ENCODE data around the gene MCRIP2. TPM values are rescaled to one million over a fixed set of nuclear protein-coding genes. Genes with fewer than 3 reads are reported as not detected.

Gene MCRIP2
- total and polyA plus RNA-seq, 5 donors from 2014 or later = 10.5 to 23.1 (median 18.2) TPM

DNA sequence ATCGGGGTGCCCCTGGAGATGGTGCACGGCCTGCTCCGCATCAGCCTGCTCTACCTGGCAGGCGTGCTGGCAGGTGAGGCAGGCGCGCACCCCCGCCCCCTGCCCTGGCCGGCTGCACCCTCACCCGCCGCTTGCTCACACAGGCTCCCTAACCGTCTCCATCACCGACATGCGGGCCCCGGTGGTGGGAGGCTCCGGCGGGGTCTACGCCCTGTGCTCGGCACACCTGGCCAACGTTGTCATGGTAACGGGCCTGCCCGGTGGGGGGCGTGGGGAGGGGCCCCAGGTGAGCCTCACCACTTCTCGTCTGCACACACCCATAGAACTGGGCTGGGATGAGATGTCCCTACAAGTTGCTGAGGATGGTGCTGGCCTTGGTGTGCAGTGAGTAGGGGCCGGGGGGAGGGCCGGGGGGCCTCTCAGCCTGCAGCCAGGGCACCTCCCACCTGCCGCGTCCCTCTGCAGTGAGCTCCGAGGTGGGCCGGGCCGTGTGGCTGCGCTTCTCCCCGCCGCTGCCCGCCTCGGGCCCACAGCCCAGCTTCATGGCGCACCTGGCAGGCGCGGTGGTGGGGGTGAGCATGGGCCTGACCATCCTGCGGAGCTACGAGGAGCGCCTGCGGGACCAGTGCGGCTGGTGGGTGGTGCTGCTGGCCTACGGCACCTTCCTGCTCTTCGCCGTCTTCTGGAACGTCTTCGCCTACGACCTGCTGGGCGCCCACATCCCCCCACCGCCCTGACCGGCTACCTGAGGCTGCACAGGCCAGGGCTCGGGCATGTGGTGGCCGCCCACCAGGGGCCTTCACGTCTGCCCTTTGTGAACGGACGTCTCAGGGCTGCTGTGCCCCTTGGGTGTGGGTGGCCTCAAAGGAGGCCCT lies 35.9 kb downstream of the MCRIP2 start:
- H3K27ac ChIP-seq (ENCODE audit: insufficient read depth, low read length, poor library complexity, severe bottlenecking) = no peak overlapping the region
- peak overlapping the region in 2 of 4 donors; percentile 29 to 43 for H3K4me3 Mint-ChIP-seq
- no peak overlapping the region for H3K27ac Mint-ChIP-seq
- H3K27me3 ChIP-seq (ENCODE audit: control insufficient read depth, insufficient read depth, low read length) = no peaks in the 10 kb centered on the region
- no peak for ATAC-seq (ENCODE audit: low read depth in 2 of 2)
- DNase-seq = no peak
- H3K27me3 Mint-ChIP-seq = no peaks in the 10 kb centered on the region
- no peak overlapping the region for H3K4me3 ChIP-seq (ENCODE audit: low read depth, low read length)
- no peaks in the 10 kb centered on the region for H3K9me3 Mint-ChIP-seq
- peaks cover 34% of the 10 kb centered on the region for H3K4me1 ChIP-seq (ENCODE audit: control insufficient read depth, insufficient read depth, low read length, poor library complexity, severe bottlenecking)
- H3K9me3 ChIP-seq (ENCODE audit: control insufficient read depth in 2 of 2, low read length in 2 of 2) = no peaks in the 10 kb centered on the region
- H3K4me1 Mint-ChIP-seq = peaks cover 0 to 32% (median 4%) of the 10 kb centered on the region in 4 donors
- peaks cover 12% of the 10 kb centered on the region for H3K36me3 ChIP-seq (ENCODE audit: control insufficient read depth, insufficient read depth, low read length)
- H3K36me3 Mint-ChIP-seq = peaks cover 2% of the 10 kb centered on the region

DNA sequence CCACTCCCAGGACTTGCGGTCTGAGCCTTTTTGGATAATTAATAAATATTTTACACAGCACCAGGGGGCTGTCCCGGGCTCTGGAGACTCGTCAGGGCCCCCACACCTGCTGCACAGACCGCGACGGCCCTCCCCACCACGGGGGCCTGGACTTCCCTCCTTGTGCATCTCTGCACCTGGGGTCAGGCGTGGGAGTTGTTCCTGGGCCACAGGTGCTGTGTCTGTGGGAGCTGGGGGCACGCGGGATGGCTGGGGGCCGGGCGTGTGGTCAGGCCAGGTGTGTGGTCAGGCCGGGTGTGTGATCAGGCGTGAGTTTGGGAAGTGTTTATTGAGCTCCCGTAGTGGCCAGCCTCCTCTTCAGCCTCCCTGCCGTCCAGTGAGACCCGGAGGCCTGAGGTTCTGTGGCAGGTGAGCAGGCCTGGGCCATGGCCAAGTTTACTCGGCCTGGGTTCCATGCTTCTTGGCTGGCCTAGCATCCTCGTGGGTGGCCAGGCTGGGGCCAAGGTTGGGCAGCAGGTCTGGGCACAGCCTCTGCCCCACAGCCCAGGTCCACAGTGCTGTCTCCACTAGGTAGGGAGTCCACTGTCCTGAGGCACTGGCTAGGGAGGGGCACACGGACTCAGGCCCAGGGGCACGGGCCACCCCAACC lies 36.7 kb downstream of the MCRIP2 start:
- ATAC-seq (ENCODE audit: low read depth in 2 of 2) = no peak
- no peak overlapping the region for H3K27ac Mint-ChIP-seq
- no peaks in the 10 kb centered on the region for H3K27me3 ChIP-seq (ENCODE audit: control insufficient read depth, insufficient read depth, low read length)
- H3K36me3 ChIP-seq (ENCODE audit: control insufficient read depth, insufficient read depth, low read length) = peaks cover 9% of the 10 kb centered on the region
- peaks cover 38% of the 10 kb centered on the region for H3K4me1 ChIP-seq (ENCODE audit: control insufficient read depth, insufficient read depth, low read length, poor library complexity, severe bottlenecking)
- no peak for DNase-seq
- H3K27ac ChIP-seq (ENCODE audit: insufficient read depth, low read length, poor library complexity, severe bottlenecking) = no peak overlapping the region
- H3K4me3 ChIP-seq (ENCODE audit: low read depth, low read length) = no peak overlapping the region
- H3K9me3 Mint-ChIP-seq = no peaks in the 10 kb centered on the region
- peak overlapping the region in 2 of 4 donors; percentile 85 to 93 for H3K4me3 Mint-ChIP-seq
- peaks cover 3% of the 10 kb centered on the region for H3K36me3 Mint-ChIP-seq
- peaks cover 0 to 39% (median 5%) of the 10 kb centered on the region in 4 donors for H3K4me1 Mint-ChIP-seq
- H3K9me3 ChIP-seq (ENCODE audit: control insufficient read depth in 2 of 2, low read length in 2 of 2) = no peaks in the 10 kb centered on the region
- no peaks in the 10 kb centered on the region for H3K27me3 Mint-ChIP-seq

DNA sequence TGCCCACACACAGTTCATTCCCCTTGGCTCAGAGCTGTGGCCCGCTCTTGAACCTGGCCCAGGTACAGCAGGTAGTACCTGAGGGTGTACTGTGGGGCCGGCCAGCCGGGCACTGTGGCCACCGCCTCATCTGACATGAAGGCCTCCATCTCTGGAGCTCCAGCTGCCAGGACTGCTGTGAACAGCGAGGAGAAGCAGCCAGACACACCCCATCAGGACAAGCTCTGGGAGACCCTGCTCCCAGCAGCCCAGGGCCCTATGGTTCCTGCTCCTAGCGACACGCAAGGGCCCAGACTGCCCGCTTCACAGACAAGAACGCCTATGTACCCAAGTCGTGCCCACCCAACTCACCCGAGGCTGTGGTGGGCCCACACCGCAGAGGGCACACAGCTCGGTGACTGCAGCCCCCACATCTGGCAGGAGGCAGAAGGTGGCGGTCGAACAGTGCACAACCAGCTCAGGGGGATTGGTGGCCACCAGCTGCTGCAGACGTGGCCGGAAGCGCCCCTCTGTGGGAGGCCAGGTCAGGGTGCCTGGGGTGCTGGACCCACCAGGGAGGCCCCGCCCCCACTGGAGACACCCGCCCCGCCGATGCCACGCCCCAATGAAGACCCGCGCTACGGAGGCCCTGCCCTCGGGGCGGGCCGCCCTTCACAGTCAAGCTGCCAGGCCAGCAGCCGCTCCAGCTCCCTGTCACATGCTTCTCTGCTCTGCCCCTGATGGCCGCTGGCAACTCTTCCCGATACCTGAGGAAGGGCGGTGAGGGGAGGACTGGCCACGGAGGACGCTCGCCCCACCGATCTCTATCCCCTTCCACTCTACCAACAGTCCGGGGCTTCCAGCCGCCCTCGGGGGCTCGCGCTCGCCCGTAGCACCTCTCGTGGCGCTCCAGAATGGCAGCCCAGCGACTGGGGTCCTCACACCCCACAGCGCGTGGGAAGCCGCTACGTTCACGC lies 37.5 kb downstream of the MCRIP2 start:
- Mint-ChIP-seq H3K27me3 (no peaks in the 10 kb centered on the region), H3K9me3 (no peaks in the 10 kb centered on the region), H3K4me3 (peak overlapping the region; percentile 84 to 93 (median 85)), H3K27ac (peak overlapping the region in 1 of 3 donors; percentile 88), H3K36me3 (peaks cover 3% of the 10 kb centered on the region), H3K4me1 (peaks cover 0 to 42% (median 5%) of the 10 kb centered on the region in 4 donors)
- H3K4me3 ChIP-seq (ENCODE audit: low read depth, low read length) = no peak overlapping the region
- ATAC-seq (ENCODE audit: low read depth in 2 of 2) (no peak), DNase-seq (peak in 2 of 3 donors; percentile 46 to 57)
- peaks cover 9% of the 10 kb centered on the region for H3K36me3 ChIP-seq (ENCODE audit: control insufficient read depth, insufficient read depth, low read length)
- peak overlapping the region; percentile 69 for H3K27ac ChIP-seq (ENCODE audit: insufficient read depth, low read length, poor library complexity, severe bottlenecking)
- H3K9me3 ChIP-seq (ENCODE audit: control insufficient read depth in 2 of 2, low read length in 2 of 2) = no peaks in the 10 kb centered on the region
- peaks cover 44% of the 10 kb centered on the region for H3K4me1 ChIP-seq (ENCODE audit: control insufficient read depth, insufficient read depth, low read length, poor library complexity, severe bottlenecking)
- no peaks in the 10 kb centered on the region for H3K27me3 ChIP-seq (ENCODE audit: control insufficient read depth, insufficient read depth, low read length)

DNA sequence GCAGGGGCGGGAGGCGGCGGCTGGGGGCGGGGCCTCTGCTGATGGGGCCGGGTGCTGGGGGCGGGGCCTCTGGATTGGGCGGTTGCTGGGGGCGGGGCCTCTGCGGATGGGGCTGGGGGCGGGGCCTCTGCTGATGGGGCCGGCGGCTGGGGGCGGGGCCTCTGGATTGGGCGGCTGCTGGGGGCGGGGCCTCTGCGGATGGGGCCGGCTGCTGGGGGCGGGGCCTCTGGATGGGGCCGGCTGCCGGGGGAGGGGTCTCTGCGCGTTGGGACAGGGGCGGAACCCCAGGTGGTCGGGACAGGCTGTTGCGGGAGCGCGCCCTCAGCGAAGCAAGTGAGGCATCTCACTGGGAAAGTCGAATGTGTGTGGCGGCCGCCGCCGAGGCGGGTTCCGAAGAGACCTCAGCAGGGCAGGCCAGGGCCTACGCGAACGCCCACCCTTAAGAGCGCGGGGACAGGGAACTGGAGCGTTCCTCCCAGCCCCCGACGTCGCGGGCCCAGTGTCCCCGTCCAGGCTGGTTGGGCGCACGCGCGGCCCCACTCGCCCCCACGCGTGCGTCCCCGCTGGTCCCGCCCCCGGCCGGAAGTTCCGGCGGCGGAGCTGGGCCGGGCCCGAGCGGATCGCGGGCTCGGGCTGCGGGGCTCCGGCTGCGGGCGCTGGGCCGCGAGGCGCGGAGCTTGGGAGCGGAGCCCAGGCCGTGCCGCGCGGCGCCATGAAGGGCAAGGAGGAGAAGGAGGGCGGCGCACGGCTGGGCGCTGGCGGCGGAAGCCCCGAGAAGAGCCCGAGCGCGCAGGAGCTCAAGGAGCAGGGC lies 38.4 kb downstream of the MCRIP2 start, which contains the start of gene STUB1:
Gene STUB1, plus strand, starts transcription at position 597 of the 811 bp plus-strand sequence. Its CDS starts 116 bp downstream, at position 713.
- H3K27me3 ChIP-seq (ENCODE audit: control insufficient read depth, insufficient read depth, low read length) = no peaks in the 10 kb centered on the region
- H3K4me3 Mint-ChIP-seq = peak within 1 kb of the TSS; percentile 83 to 93 (median 88)
- peaks cover 47% of the 10 kb centered on the region for H3K4me1 ChIP-seq (ENCODE audit: control insufficient read depth, insufficient read depth, low read length, poor library complexity, severe bottlenecking)
- H3K9me3 ChIP-seq (ENCODE audit: control insufficient read depth in 2 of 2, low read length in 2 of 2) = no peaks in the 10 kb centered on the region
- peaks cover 9% of the 10 kb centered on the region for H3K36me3 ChIP-seq (ENCODE audit: control insufficient read depth, insufficient read depth, low read length)
- H3K9me3 Mint-ChIP-seq = no peaks in the 10 kb centered on the region
- peak; percentile 81 to 84 (median 81) for DNase-seq
- peak; percentile 41 to 42 for ATAC-seq (ENCODE audit: low read depth in 2 of 2)
- H3K4me1 Mint-ChIP-seq = peaks cover 0 to 41% (median 5%) of the 10 kb centered on the region in 4 donors
- H3K36me3 Mint-ChIP-seq = peaks cover 3% of the 10 kb centered on the region
- H3K27me3 Mint-ChIP-seq = no peaks in the 10 kb centered on the region
- H3K4me3 ChIP-seq (ENCODE audit: low read depth, low read length) = peak within 1 kb of the TSS; percentile 58
- H3K27ac Mint-ChIP-seq = peak within 1 kb of the TSS in 2 of 3 donors; percentile 71 to 73
- peak within 1 kb of the TSS; percentile 81 for H3K27ac ChIP-seq (ENCODE audit: insufficient read depth, low read length, poor library complexity, severe bottlenecking)

DNA sequence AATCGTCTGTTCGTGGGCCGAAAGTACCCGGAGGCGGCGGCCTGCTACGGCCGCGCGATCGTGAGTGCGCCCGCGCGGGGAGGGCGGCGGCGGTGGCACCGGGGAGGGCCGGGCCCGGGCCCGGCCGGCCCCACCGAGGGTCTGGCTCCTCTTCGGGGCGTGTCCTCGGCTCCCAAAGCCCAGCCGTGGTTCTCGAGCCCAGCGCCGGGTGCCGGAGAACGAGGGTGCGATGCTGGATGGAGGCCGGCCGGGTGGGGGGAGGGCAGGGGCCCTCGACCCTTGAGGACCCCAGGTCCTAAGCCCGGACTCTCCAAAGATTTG lies 39.0 kb downstream of the MCRIP2 start:
- peaks cover 0 to 38% (median 5%) of the 10 kb centered on the region in 4 donors for H3K4me1 Mint-ChIP-seq
- H3K4me1 ChIP-seq (ENCODE audit: control insufficient read depth, insufficient read depth, low read length, poor library complexity, severe bottlenecking) = peaks cover 44% of the 10 kb centered on the region
- no peaks in the 10 kb centered on the region for H3K9me3 ChIP-seq (ENCODE audit: control insufficient read depth in 2 of 2, low read length in 2 of 2)
- H3K27me3 ChIP-seq (ENCODE audit: control insufficient read depth, insufficient read depth, low read length) = no peaks in the 10 kb centered on the region
- H3K27ac Mint-ChIP-seq = no peak overlapping the region
- no peaks in the 10 kb centered on the region for H3K27me3 Mint-ChIP-seq
- H3K27ac ChIP-seq (ENCODE audit: insufficient read depth, low read length, poor library complexity, severe bottlenecking) = peak overlapping the region; percentile 81
- peaks cover 9% of the 10 kb centered on the region for H3K36me3 ChIP-seq (ENCODE audit: control insufficient read depth, insufficient read depth, low read length)
- ATAC-seq (ENCODE audit: low read depth in 2 of 2) (no peak), DNase-seq (no peak)
- H3K9me3 Mint-ChIP-seq = no peaks in the 10 kb centered on the region
- peaks cover 3% of the 10 kb centered on the region for H3K36me3 Mint-ChIP-seq
- H3K4me3 Mint-ChIP-seq = peak overlapping the region; percentile 76 to 86 (median 76)
- H3K4me3 ChIP-seq (ENCODE audit: low read depth, low read length) = peak overlapping the region; percentile 58

DNA sequence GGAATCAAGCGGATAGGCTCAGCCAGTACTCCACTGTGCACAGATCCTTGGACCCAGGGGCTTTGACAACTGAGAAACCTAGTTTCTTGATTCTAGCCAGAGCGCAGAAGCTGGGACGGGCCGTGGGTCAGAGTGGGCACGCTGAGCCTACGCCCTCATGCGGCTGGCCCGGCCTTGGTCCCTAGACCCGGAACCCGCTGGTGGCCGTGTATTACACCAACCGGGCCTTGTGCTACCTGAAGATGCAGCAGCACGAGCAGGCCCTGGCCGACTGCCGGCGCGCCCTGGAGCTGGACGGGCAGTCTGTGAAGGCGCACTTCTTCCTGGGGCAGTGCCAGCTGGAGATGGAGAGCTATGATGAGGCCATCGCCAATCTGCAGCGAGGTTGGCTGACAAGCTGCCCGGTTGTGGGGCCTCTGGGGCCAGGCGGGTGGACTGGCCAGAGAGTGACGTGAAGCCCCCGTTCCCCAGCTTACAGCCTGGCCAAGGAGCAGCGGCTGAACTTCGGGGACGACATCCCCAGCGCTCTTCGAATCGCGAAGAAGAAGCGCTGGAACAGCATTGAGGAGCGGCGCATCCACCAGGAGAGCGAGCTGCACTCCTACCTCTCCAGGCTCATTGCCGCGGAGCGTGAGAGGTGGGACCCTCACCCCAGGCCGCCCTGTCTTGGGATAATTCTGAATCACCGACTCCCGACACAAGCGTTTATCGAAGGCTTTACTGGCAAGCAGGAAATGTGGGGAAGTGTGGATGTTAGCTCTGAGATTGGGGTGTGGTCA lies 39.5 kb downstream of the MCRIP2 start:
- Histone ChIP-seq H3K4me1 (ENCODE audit: control insufficient read depth, insufficient read depth, low read length, poor library complexity, severe bottlenecking) (peaks cover 43% of the 10 kb centered on the region), H3K36me3 (ENCODE audit: control insufficient read depth, insufficient read depth, low read length) (peaks cover 9% of the 10 kb centered on the region), H3K9me3 (ENCODE audit: control insufficient read depth in 2 of 2, low read length in 2 of 2) (no peaks in the 10 kb centered on the region), H3K27me3 (ENCODE audit: control insufficient read depth, insufficient read depth, low read length) (no peaks in the 10 kb centered on the region), H3K27ac (ENCODE audit: insufficient read depth, low read length, poor library complexity, severe bottlenecking) (peak overlapping the region; percentile 81), H3K4me3 (ENCODE audit: low read depth, low read length) (peak overlapping the region; percentile 58)
- Mint-ChIP-seq H3K27ac (peak overlapping the region in 1 of 3 donors; percentile 69), H3K27me3 (no peaks in the 10 kb centered on the region), H3K36me3 (peaks cover 3% of the 10 kb centered on the region), H3K4me1 (peaks cover 0 to 44% (median 5%) of the 10 kb centered on the region in 4 donors), H3K9me3 (no peaks in the 10 kb centered on the region), H3K4me3 (peak overlapping the region; percentile 76 to 86 (median 76))
- ATAC-seq (ENCODE audit: low read depth in 2 of 2) (no peak), DNase-seq (no peak)
